ENCODE data around the gene WDR75.
"Not testable (repeated sequence)": the region's sequence is repeated elsewhere in the genome, so short reads cannot be mapped to it uniquely, and the experiment has no call there.

GRCh38 chr2:189430448-189430847 is 10.8 kb upstream of the WDR75 start:
- not testable (repeated sequence) for TF ChIP-seq CTCF (IDR thresholded peaks at IDR 0.05; ENCODE audit: borderline replicate concordance, extremely low read depth, low read length, poor library complexity, severe bottlenecking); EZH2 (IDR thresholded peaks at IDR 0.05; ENCODE audit: borderline replicate concordance, low read depth, low read length, severe bottlenecking)
